Fibroblast of skin of abdomen (primary cell): Measurements from ENCODE around the gene RPL5.

Source experiments
- DNase-seq: peaks from one replicate; pipeline ENCODE4 v3.0.0-alpha.2; 2013

Gene RPL5

DNA sequence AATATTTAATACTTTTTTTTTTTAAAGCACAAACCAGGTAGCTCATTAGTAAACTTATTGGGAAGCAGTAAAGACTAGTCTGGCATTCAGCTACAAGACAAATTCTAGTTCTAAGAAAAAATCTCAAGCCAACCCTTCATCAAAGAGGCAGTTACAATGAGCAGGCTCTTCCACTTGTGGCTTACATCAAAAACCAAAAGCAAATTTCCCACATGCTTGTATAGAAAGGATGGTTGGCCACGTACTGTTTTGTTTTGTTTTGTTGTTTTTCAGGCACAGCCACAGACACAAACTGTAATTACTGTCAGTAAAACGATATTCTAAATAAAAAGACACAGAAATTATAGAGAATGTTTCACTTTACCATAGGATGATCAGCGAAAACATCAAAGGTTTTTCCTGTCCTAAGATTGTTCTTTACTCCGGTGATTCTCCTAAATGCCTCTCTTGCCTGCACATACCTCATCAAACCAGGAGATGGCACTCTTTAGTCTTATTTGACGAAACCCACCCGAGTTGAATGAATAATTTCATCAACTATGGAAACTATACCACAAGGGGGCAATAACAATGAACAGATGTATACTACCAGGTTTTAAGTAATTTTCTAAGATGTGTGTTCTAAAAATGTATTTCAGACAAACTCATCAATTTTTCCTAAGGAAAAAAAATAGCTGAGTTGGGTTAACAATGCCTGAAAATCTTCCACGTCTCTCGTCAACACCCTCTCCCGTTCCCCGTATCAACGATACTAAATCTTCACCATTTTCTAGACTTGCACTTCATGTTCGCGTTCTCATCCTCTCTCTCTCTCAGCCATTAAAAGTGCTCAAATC is 26.9 kb downstream of the RPL5 start:
- peak; percentile 76 for DNase-seq

DNA sequence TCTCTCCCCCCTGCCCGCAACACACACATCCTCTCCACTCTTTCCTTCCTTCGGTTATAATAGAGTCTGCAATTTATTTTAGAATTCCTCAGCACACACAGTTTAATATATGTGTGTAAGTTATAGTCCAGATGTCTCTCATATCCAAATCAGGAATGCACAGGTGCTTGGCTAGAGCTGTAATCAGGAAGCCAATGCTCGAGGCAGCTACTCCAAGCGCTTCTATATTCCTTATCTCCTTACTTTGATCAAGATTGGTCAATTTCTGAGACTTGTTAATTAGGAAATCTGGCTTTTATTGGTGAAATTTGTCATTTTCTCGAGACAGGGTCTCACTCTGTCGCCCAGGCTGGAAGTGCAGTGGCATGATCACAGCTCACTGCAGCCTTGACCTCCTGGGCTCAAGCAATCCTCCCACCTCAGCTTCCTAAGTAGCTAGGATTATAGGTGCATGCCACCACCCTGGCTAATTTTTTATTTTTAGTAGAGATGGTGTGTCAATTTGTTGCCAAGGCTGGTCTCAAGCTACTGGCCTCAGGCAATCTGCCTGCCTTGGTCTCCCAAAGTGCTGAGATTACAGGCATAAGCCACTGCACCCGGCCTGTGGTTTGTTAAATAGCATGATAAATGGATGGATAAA is 27.7 kb downstream of the RPL5 start:
- DNase-seq, result no peak

DNA sequence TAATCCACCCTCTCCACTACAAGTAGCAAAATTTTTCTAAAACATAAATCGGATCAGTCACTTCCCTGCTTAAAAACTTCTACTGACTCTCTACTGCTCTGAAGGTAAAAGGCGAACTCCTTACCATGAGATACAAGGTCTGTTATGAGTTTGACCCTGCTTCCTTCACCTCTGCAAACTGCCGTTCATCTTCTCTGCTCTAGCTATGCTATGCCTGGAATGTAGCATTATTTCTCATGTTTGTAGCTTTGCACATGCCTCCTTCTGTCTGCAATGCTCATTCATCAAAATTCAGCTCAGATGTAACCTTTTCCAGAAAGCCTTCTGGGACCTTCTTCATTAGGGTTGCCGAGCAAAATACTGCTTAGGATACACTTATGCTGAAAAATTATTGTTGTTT is 30.8 kb downstream of the RPL5 start:
- peak; percentile 40 for DNase-seq

DNA sequence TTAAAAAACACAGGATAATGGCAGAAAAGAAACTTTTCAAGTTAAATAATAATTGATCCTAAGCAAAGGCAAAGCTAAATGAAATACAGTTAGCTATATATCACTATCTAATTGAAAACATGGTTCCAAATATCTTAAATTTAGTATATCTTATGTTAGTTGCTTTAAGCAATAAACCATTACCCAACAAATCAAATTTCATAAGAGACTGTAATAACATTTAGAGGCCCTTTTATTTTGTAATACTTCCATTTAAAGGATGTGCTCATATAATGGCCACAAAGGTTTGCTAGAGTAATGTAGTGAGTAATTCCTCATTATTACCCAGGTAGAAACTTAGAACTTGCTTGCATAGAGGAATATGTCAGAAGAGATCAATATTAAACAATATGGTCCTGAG is 32.3 kb downstream of the RPL5 start:
- no peak for DNase-seq

DNA sequence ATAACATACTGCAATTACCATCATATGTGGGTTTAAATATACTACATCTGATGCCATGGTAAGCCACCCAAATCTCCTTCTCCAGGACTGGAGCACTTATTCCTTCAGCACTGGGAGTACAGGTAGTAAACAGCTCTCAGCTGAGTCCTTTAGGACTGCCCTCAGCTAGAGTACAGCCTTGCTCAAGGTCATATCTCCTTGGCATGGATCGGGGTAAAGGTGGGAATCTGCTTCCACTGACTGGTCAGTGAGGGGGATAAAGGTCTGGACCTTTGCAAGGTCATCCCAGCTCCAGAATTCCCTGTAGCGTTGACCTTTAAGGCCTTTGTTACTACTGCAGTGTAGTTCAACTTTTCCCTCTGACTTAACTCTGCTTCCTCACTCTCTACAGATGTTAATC is 38.8 kb downstream of the RPL5 start:
- no peak for DNase-seq

DNA sequence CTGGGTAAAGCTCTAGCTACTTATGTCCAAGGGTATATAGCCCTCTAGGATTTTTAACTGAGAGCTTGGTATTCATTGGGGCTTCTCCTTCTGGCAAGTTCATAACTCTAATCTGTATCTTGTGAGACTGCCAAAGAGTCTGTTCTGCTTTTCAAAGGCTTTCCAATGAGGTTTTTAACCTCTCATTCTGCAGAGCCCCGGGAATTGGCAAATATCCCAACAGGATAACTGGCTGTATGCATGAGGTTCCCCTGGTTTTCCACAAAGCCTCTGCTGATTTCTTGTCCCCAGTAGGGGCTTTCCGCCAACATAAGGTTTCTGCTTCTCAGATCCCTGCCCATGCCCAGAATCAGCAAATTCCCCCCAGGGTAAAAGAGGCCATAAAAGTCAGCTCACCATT is 40.9 kb downstream of the RPL5 start:
- no peak for DNase-seq

DNA sequence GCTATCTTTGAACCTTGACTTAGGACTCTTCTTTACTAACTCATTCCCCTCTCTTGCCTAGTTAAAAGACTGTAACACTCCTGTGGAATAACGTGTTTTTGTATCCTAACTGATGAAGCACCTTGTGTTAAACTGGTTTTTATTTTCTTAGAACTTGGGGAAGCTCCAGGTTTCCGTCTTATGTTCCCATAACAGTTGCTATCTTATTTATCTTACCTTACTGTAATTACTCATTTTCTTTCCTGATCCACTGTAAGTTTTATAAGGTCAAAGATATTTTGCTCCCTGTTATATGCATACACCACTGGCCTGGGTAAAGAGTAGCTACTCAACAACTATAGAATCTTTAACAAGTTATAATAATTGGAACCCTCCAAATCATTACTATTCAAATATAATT is 43.1 kb downstream of the RPL5 start:
- DNase-seq, result no peak

DNA sequence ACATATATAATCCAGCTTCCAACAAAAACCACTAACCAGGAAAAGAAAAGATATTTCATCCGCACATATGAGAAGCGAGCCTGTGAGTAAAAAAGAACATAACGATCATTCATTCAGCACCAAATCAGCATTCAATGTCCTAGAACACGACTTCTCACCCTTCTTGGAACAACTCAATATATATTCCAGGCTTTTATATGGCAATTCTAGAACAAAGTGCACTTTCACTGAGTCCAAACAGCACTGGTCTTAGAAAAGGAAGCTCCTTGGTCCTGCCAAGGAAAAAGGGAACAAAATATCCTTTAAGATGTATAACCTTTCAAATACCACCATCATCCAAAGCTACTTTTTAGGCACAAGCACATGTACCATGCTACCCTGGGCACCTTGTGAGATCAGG is 44.5 kb downstream of the RPL5 start:
- DNase-seq, result no peak

DNA sequence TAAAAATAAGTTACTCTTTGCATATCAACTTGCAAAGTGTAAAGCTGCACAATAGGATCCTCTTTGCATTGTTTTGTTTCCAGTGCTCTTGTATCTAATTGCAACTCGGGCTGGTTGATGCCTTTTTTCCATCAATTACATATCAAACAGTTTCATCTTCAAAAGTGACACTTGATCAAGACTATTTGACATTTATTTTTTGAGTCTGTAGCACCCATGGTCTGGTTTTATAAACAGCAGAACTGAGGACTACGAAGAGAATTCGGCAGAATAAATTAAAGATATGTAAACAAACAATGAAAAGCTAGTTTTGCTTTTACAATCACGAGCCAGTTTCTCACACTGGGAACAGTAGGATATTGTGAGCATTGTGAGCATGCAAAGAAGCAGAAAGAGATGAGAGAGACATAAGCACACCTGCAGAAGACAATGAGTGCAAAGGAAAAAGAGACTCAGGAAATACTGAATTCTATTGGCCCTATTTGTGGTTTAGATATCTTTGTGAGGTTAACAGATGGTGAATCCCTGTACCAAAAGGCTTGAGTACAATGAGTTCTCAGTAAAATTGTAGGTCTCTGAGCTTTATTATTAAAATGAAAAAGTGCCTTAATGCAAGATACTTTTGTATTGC is 45.4 kb downstream of the RPL5 start:
- DNase-seq, result no peak

DNA sequence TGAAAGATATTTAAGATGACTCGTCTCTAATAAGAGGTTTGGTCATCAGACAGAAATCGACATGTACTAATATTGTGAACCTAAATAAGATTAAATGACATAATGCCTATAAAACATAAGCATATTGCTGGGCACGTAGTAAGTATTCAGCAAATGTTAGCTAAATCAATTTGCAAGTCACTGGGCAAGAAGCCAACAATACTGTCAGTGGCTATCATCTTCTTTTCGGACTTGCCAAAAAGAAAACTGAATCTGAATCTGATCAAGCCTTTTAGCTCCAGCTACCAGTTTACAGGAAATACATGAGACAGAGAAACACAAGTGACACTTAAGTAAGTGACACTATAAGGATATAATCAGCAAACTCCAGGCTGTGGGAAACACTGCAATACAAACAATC is 46.0 kb downstream of the RPL5 start:
- DNase-seq, result no peak

DNA sequence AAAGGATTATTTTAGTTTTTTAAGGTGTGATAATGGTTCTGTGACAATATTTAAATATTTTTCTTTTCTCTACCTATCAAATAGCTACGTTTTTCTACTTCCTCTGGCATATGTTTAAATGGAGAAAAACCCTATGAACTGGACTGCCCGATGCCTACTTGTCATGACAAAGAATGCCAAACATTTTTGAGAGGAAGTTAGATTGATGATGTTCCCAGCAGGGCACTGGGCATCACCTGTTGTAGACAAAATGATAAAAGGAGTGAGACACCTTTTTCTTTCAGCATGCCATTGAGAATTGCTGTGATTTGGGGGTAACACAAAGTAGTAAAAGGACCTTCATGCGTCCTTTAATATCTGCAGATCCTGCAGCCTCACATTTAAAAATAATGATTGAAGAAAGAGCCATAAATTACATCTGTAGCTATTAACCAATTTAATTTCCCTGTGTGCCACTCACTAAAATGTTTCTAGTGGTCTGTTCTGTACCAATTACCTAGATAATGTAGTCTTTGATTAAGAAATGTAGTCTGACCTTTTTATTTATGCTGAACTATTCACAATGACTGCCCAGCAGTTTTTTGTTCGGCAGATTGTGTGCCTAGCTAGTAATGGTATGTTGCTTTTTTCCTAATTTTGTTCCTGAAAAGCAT is 47.6 kb downstream of the RPL5 start:
- DNase-seq, result no peak

DNA sequence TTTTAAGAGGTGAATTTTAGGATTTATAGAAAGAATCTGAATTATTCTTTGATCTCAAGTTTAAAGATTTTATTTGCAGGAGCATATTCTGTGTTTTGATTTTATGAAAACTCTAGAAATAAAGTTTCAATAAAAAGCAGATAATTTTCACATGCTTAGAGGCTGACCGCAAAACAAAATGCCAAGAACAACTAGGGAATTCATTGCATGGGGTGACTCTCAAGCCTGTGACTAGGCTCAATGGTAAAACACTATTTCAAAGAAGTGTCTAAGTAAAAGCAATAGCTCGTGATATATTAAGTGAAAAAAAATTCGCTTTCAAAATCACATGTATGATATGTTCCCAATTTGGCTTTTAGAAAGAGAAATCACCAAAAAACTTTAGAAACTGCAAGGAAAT is 49.6 kb downstream of the RPL5 start:
- DNase-seq, result no peak

DNA sequence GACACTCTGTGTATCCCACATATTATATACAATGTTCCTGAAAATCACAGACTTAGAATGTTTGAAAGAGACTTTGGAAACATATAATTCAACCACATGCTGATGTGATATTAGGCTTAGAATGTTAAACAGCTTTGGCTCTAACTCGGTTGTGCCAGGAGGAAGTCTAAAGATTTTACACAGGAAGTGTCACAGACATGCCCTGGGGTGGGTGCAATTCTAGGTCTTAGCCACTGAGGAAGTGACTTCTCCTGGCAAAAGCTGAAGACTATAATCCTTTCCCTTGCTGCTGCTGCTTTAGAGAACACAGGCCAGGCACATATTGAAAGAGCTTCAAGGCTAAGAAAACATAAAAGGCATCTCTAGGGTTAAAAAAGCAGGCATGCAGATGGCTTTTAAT is 51.0 kb downstream of the RPL5 start:
- DNase-seq, result no peak

DNA sequence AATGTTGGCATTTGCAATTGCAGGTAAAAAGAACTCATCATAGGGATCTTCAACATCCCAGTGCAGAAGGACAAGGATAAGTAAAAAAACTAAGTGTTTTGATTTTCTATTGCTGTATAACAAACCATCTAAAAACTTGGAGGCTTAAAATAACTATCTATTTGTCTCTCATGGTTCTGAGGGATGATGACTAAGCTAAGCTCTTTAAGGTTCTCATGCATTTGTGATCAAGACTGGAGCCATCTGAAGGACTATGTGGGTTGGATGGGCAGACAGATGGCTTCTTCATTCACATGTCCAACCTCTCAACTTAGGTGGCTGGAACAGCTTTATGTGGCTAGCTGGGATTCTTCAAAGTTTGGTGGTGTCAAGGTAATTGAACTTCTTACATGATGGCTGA is 51.5 kb downstream of the RPL5 start:
- no peak for DNase-seq

DNA sequence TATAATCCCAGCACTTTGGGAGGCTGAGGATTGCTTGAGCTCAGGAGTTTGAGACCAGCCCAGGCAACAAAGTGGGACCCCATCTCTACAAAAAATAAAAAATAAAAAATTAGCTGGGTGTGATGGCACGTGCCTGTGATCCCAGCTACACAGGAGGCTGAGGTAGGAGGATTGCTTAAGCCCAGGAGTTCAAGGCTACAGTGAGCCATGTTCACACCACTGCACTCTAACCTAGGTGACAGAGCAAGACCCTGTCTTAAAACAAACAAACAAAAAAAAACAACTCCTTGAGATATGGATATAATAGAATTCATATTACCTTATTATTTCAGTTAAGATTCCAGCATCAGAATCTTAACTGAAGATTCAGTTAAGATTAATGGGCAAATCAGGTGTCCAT is 52.4 kb downstream of the RPL5 start:
- no peak for DNase-seq

DNA sequence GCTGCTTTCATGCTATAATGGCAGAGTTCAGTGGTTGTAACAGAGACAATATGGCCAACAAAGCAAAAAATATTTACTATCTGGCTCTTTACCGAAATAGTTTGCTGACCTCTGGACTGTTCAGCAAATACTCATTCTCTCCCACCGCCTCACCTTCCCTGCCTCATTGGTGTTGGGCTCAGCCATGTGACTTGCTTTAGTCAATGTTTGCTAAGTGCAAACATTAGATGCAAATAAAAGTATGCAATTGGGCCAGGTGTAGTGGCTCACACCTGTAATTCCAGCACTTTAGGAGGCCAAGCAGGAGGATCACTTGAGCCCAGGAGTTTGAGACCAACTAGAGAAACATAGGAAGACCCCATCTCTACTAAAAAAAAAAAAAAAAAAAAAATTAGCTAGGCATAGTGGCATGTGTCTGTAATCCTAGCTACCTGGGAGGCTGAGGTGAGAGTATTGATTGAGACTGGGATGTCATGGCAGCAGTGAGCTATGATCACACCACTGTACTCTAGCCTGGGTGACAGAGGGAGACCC is 55.1 kb downstream of the RPL5 start:
- DNase-seq, result no peak

DNA sequence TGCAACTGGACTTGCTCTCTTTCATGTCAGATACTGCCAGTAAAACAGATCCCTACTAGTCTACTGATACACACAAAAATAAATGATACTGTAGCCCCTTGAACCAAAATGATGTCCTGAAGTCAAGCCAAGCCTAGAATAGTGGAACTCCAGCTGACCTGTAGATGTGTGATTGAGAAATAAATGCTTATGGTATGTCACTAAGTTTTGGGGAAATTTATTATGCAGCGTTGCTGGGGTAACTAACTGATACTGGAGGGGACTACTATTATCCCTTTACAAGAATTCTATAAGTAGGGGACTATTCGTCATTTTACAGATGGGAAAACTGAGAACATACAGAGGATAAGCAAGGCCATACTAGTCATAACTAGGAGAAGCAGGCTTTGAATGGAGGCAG is 55.6 kb downstream of the RPL5 start:
- DNase-seq, result no peak
